ENCODE results near the gene PTPRN2.

GRCh38 chr7:157494506-157495176 lies 1093.0 kb downstream of the PTPRN2 start:
- TF ChIP-seq POLR2A (IDR thresholded peaks at IDR 0.05; ENCODE audit: extremely low read depth, insufficient read length): no peak
- TF ChIP-seq CTCF (IDR thresholded peaks at IDR 0.05; ENCODE audit: low read depth, low read length): no peak
- no peak for TF ChIP-seq MAX (IDR thresholded peaks at IDR 0.05; ENCODE audit: low read depth, low read length)
